NCI-H748 treated with DMSO at 0.1 percent for 48 hours (cell line): ENCODE results near the gene ING1.
"Not testable (repeated sequence)": the region's sequence is repeated elsewhere in the genome, so short reads cannot be mapped to it uniquely, and the experiment has no call there.

Experiments
- DNase-seq: peaks from one replicate; lab custom pipeline; 2025; lab: John Stamatoyannopoulos, UW

Gene ING1

GRCh38 chr13:110715395-110716246 is 2.1 kb downstream of the ING1 start:
- peak; percentile 98 for DNase-seq

GRCh38 chr13:110716247-110716515 is 2.7 kb downstream of the ING1 start:
- no peak for DNase-seq

DNA sequence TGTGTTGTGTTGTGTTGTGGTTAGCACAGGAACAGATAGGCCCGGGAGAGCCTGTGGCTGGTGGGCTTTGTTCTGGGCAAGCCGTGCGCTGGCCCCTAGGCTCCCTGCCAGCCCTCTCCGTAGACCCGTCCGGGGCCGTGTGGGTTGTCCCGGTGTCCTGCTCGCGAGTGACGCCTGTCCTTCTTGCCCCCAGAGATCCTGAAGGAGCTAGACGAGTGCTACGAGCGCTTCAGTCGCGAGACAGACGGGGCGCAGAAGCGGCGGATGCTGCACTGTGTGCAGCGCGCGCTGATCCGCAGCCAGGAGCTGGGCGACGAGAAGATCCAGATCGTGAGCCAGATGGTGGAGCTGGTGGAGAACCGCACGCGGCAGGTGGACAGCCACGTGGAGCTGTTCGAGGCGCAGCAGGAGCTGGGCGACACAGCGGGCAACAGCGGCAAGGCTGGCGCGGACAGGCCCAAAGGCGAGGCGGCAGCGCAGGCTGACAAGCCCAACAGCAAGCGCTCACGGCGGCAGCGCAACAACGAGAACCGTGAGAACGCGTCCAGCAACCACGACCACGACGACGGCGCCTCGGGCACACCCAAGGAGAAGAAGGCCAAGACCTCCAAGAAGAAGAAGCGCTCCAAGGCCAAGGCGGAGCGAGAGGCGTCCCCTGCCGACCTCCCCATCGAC is 5.7 kb downstream of the ING1 start:
- DNase-seq, result no peak

DNA sequence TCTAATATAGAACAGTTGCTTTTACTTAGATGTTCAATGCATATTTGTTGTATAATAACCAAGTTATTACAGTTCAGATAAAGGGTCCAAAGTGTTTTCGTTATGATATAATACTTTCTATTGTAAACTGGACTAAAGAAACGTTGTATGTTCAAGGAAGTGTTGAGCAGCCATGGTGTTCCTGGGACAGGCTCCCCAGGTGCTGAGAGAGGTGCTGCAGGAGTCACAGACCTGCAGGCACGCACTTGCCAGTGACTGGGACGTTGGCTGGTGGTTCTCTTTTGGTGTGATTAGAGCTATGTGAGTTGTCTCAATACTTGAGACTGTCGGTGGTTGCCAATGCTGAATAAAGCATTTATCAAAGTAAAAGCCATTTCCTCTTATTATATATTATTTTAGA is 9.5 kb downstream of the ING1 start:
- no peak for DNase-seq

DNA sequence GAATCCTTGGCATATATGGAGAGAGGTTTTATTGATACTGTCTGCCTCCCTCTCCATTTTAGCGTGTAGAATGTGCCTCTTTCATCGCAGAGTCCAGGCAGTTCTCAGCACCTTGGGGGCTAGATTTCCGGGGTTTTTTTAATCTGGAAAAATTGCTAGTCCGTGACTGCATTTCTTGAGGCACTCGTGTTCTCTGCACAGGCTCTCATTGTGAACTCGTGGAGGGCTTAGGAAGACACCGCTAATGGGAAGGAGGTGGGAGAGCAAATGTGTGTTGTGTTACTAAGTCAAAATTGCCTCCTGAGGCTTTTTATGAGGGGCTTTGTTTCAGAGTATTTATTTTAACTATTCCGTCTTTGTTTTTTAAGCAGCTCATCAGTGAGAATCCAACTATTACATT is 10.1 kb downstream of the ING1 start:
- no peak for DNase-seq

GRCh38 chr13:110726153-110726552 is 12.7 kb downstream of the ING1 start:
- DNase-seq, result not testable (repeated sequence)

GRCh38 chr13:110726726-110727125 is 13.2 kb downstream of the ING1 start:
- no peak for DNase-seq

DNA sequence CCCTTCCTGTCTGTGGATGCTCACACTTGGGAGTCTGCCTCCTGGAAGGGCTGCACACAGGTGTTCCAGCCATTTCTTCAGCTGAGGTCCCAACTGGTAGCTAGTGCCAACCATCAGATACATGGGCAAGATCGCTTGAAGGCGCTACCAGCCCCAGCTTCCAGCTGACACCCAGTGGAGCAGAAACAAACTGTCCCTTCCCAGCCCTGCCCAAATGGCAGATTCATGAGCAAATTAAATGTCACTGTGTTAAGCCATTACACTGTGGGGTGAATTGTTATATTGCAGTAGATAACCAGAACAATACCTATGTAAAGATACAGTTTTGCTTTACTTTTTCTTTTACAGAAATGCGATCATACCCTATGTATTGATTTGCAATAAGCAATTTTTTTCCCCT is 17.6 kb downstream of the ING1 start:
- no peak for DNase-seq

DNA sequence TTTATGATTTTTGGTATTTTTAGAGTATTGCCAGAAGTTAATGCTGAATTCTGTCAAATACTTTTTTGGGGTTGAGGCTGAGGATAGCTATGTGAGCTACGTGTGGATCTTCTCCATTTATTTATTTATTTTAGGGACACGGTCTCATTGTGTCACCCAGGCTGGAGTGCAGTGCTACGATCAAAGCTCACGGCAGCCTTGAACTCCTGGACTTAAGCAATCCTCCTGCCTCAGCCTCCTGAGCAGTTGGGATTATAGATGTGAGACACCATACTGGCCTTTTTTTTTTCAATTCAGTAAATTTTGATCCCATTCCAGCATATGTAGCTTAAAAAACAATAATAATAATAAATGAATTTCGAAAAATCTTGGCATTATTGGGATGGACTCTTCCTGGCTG is 21.1 kb downstream of the ING1 start:
- DNase-seq, result no peak

DNA sequence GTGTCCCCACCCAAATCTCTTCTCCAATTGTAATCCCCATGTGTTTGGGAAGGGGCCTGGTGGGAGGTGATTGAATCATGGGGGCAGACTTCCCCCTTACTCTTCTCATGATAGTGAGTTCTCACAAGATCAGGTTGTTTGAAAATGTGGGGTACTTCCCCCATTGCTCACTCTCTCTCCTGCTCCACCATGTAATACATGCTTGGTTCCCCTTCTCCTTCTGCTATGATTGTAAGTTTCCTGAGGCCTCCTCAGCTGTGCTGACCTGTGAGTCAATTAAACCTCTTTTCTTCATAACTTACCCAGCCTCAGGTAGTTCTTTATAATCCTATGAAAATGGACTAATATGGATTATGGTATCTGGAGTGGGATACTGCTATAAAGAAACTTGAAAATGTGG is 24.1 kb downstream of the ING1 start:
- no peak for DNase-seq

GRCh38 chr13:110743687-110744086 is 30.2 kb downstream of the ING1 start:
- DNase-seq, result no peak

GRCh38 chr13:110746438-110746837 is 32.9 kb downstream of the ING1 start:
- DNase-seq, result no peak

GRCh38 chr13:110748271-110748670 is 34.8 kb downstream of the ING1 start:
- DNase-seq, result no peak

- DNase-seq, result no peak
These were observed 42.7 kb downstream of the ING1 start for GRCh38 chr13:110756219-110756631.

- no peak for DNase-seq
These were observed 43.8 kb downstream of the ING1 start for GRCh38 chr13:110757296-110757695.

- no peak for DNase-seq
These were observed 44.8 kb downstream of the ING1 start for GRCh38 chr13:110758195-110758805.

DNA sequence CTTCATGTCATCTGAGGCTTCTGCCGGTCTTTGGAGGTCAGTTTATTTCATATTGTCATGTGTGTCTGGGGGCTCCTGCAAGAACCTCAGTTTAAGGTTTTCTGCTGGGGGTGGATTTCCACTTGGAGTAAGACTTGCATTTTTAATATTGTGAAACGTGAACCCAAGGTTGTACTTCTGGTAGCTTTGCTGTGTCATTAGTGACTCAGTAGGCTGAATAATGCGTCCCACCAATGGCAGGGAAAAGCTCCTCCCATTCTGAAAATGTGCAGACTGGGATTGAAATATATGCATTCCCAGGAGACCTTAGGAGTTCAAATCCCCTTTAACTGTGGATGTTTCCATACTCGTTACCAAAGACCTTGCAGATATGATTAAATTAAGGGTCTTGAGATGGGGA is 46.2 kb downstream of the ING1 start:
- no peak for DNase-seq

- no peak for DNase-seq
These were observed 47.1 kb downstream of the ING1 start for GRCh38 chr13:110760611-110761010.

- DNase-seq, result no peak
These were observed 53.4 kb downstream of the ING1 start for GRCh38 chr13:110766671-110767430.

DNA sequence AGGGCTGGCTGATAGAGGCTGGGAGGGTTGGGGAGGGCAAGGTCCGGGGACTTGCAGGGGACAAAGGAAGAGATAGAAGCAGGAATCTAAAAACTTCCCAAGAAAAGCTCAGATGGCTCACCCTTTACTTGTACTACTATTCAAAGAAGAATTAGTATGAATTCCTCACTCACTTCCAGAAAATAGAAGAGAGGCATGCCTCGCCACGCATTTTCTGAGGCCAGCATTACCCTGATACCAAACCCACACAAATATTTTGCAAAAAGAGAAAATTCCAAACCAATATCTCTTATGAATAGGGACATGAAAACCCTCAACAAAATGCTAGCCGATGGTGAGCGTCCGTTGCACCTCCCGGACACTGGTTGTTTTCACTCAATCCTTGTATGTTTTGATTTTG is 54.0 kb downstream of the ING1 start:
- DNase-seq, result no peak

- no peak for DNase-seq
These were observed 55.6 kb downstream of the ING1 start for GRCh38 chr13:110769097-110769496.

GRCh38 chr13:110770678-110771077 is 57.2 kb downstream of the ING1 start:
- DNase-seq, result no peak

DNA sequence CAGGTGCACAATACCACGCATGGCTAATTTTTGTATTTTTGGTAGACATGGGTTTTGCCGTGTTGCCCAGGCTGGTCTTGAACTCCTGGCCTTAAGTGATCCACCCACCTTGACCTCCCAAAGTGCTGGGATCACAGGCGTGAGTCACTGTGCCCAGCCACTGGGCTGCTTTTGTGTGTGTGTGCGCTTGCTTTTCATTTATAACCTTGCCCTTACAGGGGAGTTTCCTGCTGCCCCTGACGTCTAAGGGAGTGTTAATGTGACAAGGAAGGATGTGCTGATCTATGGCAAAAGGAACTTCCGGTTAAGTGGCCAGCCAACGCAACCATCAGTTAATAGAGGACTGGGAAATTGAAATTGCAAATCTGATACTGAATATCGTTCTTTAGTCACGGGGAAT is 57.7 kb downstream of the ING1 start:
- no peak for DNase-seq
